ENCODE measurements around the gene C11orf24.

DNA sequence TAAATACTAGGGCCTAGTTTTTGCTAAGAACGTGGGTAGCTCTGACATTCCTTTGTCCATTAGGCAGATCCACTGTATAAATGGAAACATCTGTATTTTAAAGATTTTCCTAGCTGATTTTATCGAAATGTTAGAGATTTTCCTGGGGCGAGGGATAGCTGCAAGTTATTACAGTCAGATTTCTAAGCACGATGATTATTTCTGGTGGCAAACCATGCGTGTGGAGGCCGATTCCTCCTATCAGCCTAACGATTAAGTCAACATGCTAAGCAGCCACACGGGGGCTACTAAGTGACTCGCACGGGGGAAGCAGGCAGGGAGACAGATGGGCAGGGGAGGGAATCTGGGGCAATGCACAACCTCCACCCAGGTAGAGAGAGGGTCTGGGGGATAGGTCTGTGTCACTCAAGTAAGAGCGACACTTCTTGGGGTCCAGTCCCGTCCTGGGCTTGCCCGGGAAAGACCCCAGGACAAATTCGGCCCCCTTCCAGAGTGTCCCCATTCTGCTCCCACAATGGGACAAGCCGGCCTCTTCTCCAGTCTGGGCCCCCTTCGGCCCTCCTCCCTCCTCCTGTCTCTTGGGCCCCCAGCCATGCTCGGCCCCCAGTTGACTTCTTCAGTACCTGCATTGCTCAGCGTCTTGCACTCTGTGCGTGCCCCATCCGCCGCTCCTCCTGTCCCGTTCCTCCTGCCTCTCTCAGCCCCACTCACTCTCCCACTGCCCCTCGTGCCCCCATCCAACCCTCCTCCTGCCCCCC lies 571 bp downstream of the C11orf24 start:
- TF ChIP-seq POLR2A (IDR thresholded peaks at IDR 0.05) (no peak), CTCF (IDR thresholded peaks at IDR 0.05) (peak in 4 of 5 experiments; percentile 30 to 47 (median 43))
